Lower lobe of right lung (tissue), 2 donors: Measurements from ENCODE around the gene TSGA10. TPM values are rescaled to one million over a fixed set of nuclear protein-coding genes. Genes with fewer than 3 reads are reported as not detected.

Source experiments
- ATAC-seq, 2 donors: fragments of 200-7000 bp; cut with Tn5 transposase; one replicate each; pipeline ENCODE4 v1.9.1; 2020 to 2022; ENCODE audit warnings: mild to moderate bottlenecking in 2 of 2, moderate library complexity in 2 of 2
- DNase-seq: peaks from one replicate; pipeline ENCODE4 v3.0.0-alpha.2; 2020
- H3K27ac ChIP-seq: fragments of 200-600 bp; one replicate; pipeline ENCODE4 v1.8.0; 2022
- H3K27me3 ChIP-seq: fragments of 200-600 bp; one replicate; pipeline ENCODE4 v1.8.0; 2022; ENCODE audit warnings: low read depth
- H3K36me3 ChIP-seq: fragments of 200-600 bp; one replicate; pipeline ENCODE4 v1.8.0; 2022; ENCODE audit warnings: mild to moderate bottlenecking
- H3K4me1 ChIP-seq: fragments of 200-600 bp; one replicate; pipeline ENCODE4 v1.8.0; 2022
- H3K4me3 ChIP-seq: fragments of 200-600 bp; one replicate; pipeline ENCODE4 v1.8.0; 2022; ENCODE audit warnings: mild to moderate bottlenecking
- H3K9me3 ChIP-seq: fragments of 200-600 bp; one replicate; pipeline ENCODE4 v1.8.0; 2022
- intact Hi-C: fragments of 100-400 bp; cut with DNase I; formaldehyde crosslinking; loops from one replicate; pipeline ENCODE4 v1.11.0; 2022
- total RNA-seq: library from RNA; stranded (reverse); fragmentation: NEBNext Ultra II Directional; extraction: Animal tissue kit (Norgen Biotek cat#: 25700); gene quantifications from one replicate; pipeline ENCODE4 v1.2.1, GENCODE V29; 2021
- TF ChIP-seq, protein P1 (sequence below): fragments of 200-600 bp; IDR thresholded peaks from one replicate; pipeline ENCODE4 v1.8.0; 2022; ENCODE audit warnings: antibody characterized with exemption, mild to moderate bottlenecking
- donor health status: DM: no; HTN: yes; CAD: no; lungs with severe emphysema.

Gene TSGA10
- total RNA-seq, 1 donor from 2014 or later = 9.9 TPM

DNA sequence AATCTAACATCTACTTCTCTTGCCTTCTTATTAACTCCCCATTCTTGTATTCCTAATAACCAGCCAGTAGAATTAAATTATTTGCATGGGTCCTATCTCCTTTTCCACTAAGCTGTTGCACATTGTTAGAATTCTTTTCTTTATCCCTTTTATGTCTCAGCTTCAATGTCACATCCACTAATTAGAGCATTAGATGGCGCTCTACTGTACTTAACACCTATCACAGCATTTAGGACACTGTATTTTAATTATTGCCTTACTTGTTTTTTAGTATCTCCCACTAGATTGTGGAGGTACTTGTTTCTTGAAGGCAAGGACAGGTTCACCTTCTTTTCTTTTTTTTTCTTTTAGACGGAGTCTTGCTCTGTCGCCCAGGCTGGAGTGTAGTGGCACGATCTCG, 3.9 kb upstream of the TSGA10 start:
- no peak overlapping the region for H3K27ac ChIP-seq
- TF ChIP-seq, protein P1, sequence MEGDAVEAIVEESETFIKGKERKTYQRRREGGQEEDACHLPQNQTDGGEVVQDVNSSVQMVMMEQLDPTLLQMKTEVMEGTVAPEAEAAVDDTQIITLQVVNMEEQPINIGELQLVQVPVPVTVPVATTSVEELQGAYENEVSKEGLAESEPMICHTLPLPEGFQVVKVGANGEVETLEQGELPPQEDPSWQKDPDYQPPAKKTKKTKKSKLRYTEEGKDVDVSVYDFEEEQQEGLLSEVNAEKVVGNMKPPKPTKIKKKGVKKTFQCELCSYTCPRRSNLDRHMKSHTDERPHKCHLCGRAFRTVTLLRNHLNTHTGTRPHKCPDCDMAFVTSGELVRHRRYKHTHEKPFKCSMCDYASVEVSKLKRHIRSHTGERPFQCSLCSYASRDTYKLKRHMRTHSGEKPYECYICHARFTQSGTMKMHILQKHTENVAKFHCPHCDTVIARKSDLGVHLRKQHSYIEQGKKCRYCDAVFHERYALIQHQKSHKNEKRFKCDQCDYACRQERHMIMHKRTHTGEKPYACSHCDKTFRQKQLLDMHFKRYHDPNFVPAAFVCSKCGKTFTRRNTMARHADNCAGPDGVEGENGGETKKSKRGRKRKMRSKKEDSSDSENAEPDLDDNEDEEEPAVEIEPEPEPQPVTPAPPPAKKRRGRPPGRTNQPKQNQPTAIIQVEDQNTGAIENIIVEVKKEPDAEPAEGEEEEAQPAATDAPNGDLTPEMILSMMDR = no peak
- peaks cover 43% of the 10 kb centered on the region for H3K36me3 ChIP-seq
- intact Hi-C loops = no loop called here
- ATAC-seq (no peak), DNase-seq (no peak)
- peaks cover 20% of the 10 kb centered on the region for H3K4me1 ChIP-seq
- no peak overlapping the region for H3K4me3 ChIP-seq
- H3K27me3 ChIP-seq = no peaks in the 10 kb centered on the region
- H3K9me3 ChIP-seq = no peaks in the 10 kb centered on the region

DNA sequence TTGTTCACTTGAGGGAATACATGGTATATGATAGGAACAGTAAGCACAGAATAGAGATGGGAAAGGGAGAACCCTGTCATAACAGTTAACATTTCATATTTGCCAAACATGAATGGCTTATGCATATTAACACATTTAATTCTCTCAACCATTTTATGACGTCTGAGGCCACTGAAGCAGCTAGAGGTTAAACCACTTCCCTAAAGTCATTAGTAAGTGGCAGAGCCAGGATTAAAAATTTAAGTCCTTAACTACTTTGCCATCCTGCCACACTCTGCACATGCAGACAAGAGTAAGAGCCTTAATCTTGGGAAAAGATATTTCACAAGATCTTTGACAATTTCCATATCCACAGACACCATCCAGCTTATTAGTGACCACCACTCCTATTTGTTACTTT, 2.1 kb upstream of the TSGA10 start:
- H3K4me1 ChIP-seq = peaks cover 22% of the 10 kb centered on the region
- no peak for ATAC-seq

DNA sequence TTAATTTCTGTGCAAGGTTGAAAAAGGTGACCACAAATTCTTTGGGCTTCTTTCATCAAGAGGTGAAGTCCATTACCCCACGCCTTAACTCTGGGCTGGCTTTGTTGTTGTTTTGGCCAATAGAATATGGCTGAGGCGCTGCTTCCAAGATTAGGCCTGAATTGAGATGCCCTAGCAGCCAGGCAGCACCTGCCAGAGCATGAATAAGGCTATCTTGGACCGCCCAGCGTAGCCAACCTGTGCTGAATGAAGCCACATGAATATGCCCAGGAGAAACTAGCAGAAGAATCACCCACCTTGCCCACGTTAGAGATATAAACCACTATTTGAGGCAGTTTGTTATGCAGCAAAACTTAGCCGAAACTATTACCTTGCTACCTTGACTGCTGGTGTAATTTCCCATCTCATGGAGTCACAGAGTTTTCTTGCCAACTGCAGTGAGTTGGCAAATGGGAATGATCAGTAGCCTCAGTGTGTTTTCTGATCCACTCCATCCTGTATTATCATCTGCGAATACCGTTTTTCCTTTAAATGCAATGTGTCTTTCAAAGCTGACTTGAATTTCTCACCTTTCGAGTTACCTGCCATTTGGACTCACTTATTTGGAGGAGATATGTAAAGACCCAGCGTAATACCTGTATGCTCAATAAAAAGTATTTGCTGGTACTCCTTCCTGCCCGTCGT, 679 bp downstream of the TSGA10 start:
- peak in 1 of 2 donors; percentile 2 for ATAC-seq
- TF ChIP-seq, protein P1 = no peak
- Histone ChIP-seq H3K4me3 (peak overlapping the region; percentile 74), H3K36me3 (peaks cover 25% of the 10 kb centered on the region), H3K9me3 (no peaks in the 10 kb centered on the region), H3K27me3 (no peaks in the 10 kb centered on the region), H3K4me1 (peaks cover 22% of the 10 kb centered on the region), H3K27ac (peak overlapping the region; percentile 83)
- intact Hi-C loops = no loop called here
- DNase-seq = no peak

More for the DNA sequence above, 2.1 kb upstream of the TSGA10 start:
- TF ChIP-seq, protein P1 = no peak
- no peaks in the 10 kb centered on the region for H3K9me3 ChIP-seq
- DNase-seq = no peak
- H3K36me3 ChIP-seq = peaks cover 37% of the 10 kb centered on the region
- no peak overlapping the region for H3K4me3 ChIP-seq
- H3K27ac ChIP-seq = no peak overlapping the region
- no peaks in the 10 kb centered on the region for H3K27me3 ChIP-seq
- intact Hi-C loops = no loop called here

DNA sequence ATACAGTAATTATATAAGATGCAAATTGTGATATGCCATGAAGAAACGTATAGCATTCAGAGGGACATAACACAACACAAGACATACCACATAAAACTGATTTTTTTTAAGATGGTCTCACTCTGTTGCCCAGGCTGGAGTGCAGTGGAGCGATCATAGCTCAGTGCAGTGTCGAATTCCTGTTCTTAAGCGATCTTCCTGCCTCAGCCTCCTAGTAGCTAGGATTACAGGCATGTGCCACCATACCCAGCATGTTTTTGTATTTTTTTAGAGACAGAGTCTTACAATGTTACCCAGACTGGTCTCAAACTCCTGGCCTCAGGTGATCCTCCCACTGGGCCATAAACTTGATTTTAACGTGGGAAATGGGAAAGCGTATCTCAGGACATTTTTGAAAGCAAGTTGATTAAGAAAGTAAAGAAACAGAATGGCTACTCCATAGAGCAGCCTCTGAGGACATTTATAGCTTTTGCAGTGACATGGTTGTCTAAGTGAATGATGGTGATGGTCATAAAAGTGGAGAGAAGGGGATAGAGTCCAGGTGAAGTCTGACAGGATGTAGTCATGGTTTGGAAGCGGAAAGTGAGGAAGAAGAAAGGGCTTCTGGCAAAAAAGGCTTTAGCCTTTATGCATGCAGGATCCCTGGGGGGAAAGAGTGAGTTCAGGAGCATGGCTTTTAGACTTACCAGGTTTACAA, 2.4 kb downstream of the TSGA10 start:
- Histone ChIP-seq H3K4me3 (no peak overlapping the region), H3K9me3 (no peaks in the 10 kb centered on the region), H3K36me3 (peaks cover 7% of the 10 kb centered on the region), H3K27me3 (no peaks in the 10 kb centered on the region), H3K27ac (no peak overlapping the region), H3K4me1 (peaks cover 22% of the 10 kb centered on the region)
- TF ChIP-seq, protein P1 = no peak
- DNase-seq (no peak), ATAC-seq (no peak)
- intact Hi-C loops = no loop called here

DNA sequence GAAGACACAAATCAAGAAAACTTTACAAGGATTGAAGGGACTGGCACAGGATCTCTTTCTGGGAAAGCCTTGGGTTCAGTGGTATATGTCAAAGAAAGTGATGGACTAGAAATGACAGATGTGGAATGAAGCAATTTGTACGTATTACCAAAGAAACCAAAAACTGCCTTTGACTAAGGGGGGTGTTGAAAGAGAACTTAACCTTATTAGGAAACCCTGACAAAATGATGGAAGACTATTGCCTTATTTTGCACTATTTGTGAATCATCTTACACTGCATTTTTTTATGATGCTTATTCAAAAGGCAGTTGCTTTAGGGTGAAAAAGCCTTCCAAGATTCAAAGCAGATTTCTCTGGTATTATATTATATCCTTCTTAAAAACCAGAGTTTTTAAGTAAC, 4.0 kb downstream of the TSGA10 start:
- H3K27ac ChIP-seq = no peak overlapping the region
- TF ChIP-seq, protein P1 = no peak

More for the DNA sequence above, 4.0 kb downstream of the TSGA10 start:
- Histone ChIP-seq H3K4me3 (no peak overlapping the region), H3K4me1 (peaks cover 13% of the 10 kb centered on the region), H3K27me3 (no peaks in the 10 kb centered on the region), H3K9me3 (no peaks in the 10 kb centered on the region), H3K36me3 (no peaks in the 10 kb centered on the region)
- no peak for ATAC-seq
- DNase-seq = no peak
- intact Hi-C loops = no loop called here
